NCI-H526 (cell line): ENCODE measurements around the gene FLOT2.
"Not testable (repeated sequence)": the region's sequence is repeated elsewhere in the genome, so short reads cannot be mapped to it uniquely, and the experiment has no call there.

Source experiments
- DNase-seq, 2 experiments: peaks; one replicate each; lab custom pipeline; 2025; lab: John Stamatoyannopoulos, UW

The FLOT2 gene

GRCh38 chr17:28873839-28874238 is 23.7 kb downstream of the FLOT2 start:
- DNase-seq: no peak

GRCh38 chr17:28871056-28871579 is 26.4 kb downstream of the FLOT2 start:
- no peak for DNase-seq

- no peak for DNase-seq
Measured at GRCh38 chr17:28867276-28867675, 30.3 kb downstream of the FLOT2 start.

- DNase-seq: peak; percentile 15 to 34
Measured at GRCh38 chr17:28865946-28866752, 31.4 kb downstream of the FLOT2 start.

- DNase-seq: no peak
Measured at GRCh38 chr17:28864991-28865849, 32.3 kb downstream of the FLOT2 start.

GRCh38 chr17:28863953-28864352 is 33.6 kb downstream of the FLOT2 start:
- no peak for DNase-seq

GRCh38 chr17:28862561-28862960 is 35.0 kb downstream of the FLOT2 start:
- no peak for DNase-seq

GRCh38 chr17:28861393-28862203 is 35.9 kb downstream of the FLOT2 start:
- no peak for DNase-seq

- no peak for DNase-seq
Measured at GRCh38 chr17:28860363-28860808, 37.1 kb downstream of the FLOT2 start.

GRCh38 chr17:28858801-28859355 is 38.7 kb downstream of the FLOT2 start:
- DNase-seq: no peak

GRCh38 chr17:28857905-28858800 is 39.4 kb downstream of the FLOT2 start:
- no peak for DNase-seq

- DNase-seq: no peak
Measured at GRCh38 chr17:28856028-28856574, 41.4 kb downstream of the FLOT2 start.

- DNase-seq: no peak
Measured at GRCh38 chr17:28855336-28855679, 42.2 kb downstream of the FLOT2 start.

- peak; percentile 90 to 95 for DNase-seq
Measured at GRCh38 chr17:28854457-28855335, 42.8 kb downstream of the FLOT2 start, which contains the start of gene ERAL1. Gene ERAL1, plus strand, starts transcription at chr17:28855016. Its CDS starts 19 bp downstream, at chr17:28855035.

GRCh38 chr17:28853295-28853694 is 44.2 kb downstream of the FLOT2 start:
- DNase-seq: no peak

- no peak for DNase-seq
Measured at GRCh38 chr17:28849281-28849680, 48.3 kb downstream of the FLOT2 start.

- peak in 1 of 2 experiments; percentile 48 for DNase-seq
Measured at GRCh38 chr17:28848667-28849066, 48.9 kb downstream of the FLOT2 start.

GRCh38 chr17:28846699-28847098 is 50.8 kb downstream of the FLOT2 start:
- not testable (repeated sequence) for DNase-seq

- no peak for DNase-seq
Measured at GRCh38 chr17:28846231-28846630, 51.3 kb downstream of the FLOT2 start.
